Fibroblast of skin of back (primary cell): ENCODE results near the gene EPG5. TPM values are rescaled to one million over a fixed set of nuclear protein-coding genes. Genes with fewer than 3 reads are reported as not detected.

Experiments used
- DNase-seq: peaks from one replicate; pipeline ENCODE4 v3.0.0-alpha.2; 2013
- polyA plus RNA-seq, 2 experiments: library from polyadenylated mRNA; unstranded; fragments of 120-200 nt; gene quantifications; one replicate each; pipeline ENCODE4 v1.2.1, GENCODE V29; 2013; ENCODE audit not compliant: insufficient read length in 2 of 2

Gene EPG5, protein sequence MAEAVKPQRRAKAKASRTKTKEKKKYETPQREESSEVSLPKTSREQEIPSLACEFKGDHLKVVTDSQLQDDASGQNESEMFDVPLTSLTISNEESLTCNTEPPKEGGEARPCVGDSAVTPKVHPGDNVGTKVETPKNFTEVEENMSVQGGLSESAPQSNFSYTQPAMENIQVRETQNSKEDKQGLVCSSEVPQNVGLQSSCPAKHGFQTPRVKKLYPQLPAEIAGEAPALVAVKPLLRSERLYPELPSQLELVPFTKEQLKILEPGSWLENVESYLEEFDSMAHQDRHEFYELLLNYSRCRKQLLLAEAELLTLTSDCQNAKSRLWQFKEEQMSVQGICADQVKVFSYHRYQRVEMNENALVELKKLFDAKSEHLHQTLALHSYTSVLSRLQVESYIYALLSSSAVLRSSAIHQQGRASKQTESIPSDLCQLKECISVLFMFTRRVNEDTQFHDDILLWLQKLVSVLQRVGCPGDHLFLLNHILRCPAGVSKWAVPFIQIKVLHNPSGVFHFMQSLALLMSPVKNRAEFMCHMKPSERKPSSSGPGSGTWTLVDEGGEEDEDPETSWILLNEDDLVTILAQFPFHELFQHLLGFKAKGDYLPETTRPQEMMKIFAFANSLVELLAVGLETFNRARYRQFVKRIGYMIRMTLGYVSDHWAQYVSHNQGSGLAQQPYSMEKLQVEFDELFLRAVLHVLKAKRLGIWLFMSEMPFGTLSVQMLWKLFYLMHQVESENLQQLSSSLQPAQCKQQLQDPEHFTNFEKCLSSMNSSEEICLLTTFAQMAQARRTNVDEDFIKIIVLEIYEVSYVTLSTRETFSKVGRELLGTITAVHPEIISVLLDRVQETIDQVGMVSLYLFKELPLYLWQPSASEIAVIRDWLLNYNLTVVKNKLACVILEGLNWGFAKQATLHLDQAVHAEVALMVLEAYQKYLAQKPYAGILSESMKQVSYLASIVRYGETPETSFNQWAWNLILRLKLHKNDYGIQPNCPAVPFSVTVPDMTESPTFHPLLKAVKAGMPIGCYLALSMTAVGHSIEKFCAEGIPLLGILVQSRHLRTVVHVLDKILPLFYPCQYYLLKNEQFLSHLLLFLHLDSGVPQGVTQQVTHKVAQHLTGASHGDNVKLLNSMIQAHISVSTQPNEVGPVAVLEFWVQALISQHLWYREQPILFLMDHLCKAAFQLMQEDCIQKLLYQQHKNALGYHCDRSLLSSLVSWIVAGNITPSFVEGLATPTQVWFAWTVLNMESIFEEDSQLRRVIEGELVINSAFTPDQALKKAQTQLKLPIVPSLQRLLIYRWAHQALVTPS (N-terminal part only)
- polyA plus RNA-seq (2013, experiment 1 of 2; ENCODE audit: insufficient read length) = 17.6 TPM
- polyA plus RNA-seq (2013, experiment 2 of 2; ENCODE audit: insufficient read length) = 14.5 TPM

DNA sequence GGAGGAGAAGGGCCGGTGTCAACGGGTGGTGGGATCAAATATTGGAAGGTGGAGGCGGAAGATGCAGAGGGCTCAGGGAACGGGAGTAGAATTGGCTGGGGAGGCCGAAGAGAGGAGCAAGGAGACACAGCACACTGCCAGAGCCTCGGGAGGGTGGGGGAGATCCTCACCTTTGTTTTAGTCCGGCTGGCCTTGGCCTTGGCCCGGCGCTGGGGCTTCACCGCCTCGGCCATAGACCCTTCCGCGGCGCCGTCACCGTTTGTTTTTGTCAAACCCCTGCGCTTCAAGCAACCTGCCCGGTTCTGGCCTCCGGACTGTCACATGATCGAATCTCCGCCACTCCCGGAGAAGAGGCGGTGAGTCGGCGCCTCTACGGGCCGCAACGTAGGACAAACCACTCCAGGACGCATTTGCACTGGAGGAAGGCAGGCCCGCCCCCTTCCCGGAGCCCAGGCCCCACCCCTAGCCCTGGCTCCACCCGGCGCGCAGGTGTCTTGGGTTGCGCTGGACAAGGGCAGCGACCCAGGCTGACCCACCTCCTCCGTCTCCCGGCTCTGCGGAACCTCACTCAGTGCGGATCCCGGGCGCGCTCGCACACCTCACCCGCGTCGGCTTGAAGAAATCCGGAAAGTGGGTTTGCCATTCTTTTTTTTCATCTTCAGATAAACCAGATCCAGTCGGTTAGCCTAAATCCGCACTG lies at the start of gene EPG5:
Gene EPG5, minus strand, starts transcription at position 323 of the 700 bp plus-strand sequence. Its CDS starts 90 bp downstream, at position 233.
- DNase-seq = peak; percentile 95

- DNase-seq = no peak
Observed at GRCh38 chr18:46013484-46014189, 46.5 kb upstream of the EPG5 start.

- no peak for DNase-seq
Observed at GRCh38 chr18:46010676-46011075, 43.5 kb upstream of the EPG5 start.

GRCh38 chr18:46010050-46010449 lies 42.9 kb upstream of the EPG5 start:
- no peak for DNase-seq

- DNase-seq = no peak
Observed at GRCh38 chr18:46009125-46009840, 42.2 kb upstream of the EPG5 start.

- no peak for DNase-seq
Observed at GRCh38 chr18:46008531-46008930, 41.4 kb upstream of the EPG5 start.

- DNase-seq = no peak
Observed at GRCh38 chr18:46007165-46007564, 40.0 kb upstream of the EPG5 start.

- DNase-seq = no peak
Observed at GRCh38 chr18:46002934-46003333, 35.8 kb upstream of the EPG5 start.

- DNase-seq = no peak
Observed at GRCh38 chr18:46001892-46002291, 34.8 kb upstream of the EPG5 start.

GRCh38 chr18:46001074-46001473 lies 33.9 kb upstream of the EPG5 start:
- DNase-seq = no peak

DNA sequence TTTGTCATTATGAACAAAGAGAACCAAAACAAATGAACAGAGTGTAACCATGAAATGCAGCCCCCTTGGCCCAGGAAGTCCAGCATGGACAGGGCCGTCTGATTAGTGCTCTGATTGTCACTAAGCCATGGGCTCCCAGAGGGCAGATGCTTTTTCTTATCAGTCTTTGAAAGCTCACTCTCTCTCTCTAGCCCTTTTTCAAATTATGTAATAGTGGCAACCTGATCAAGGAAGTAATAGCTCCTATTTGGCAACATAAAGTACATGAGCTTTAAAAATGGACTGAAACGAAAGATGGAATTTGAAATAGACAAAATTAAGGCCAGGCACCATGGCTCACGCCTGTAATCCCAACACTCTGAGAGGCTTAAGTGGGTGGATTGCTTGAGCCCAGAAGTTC lies 32.4 kb upstream of the EPG5 start:
- no peak for DNase-seq

DNA sequence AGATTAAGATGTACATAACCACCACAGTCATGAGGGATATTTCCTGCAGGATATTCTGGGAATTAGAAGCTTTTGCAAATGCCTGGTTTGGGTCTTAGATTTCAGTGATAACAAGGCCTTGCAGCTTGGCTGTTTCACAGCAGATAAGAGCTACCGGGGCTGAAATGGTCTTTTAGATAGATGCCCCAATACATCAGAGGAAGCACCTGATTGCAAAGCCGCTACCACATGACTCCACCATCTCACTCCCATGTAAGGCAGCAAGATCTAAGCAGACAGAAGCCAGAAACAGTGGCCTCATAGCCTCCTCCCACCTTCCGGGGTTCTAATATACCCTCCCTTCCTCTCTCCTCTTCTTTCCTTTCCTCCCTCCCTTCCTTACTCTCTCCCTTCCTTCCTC lies 31.1 kb upstream of the EPG5 start:
- no peak for DNase-seq

- no peak for DNase-seq
Observed at GRCh38 chr18:45997700-45998151, 30.6 kb upstream of the EPG5 start.

- DNase-seq = no peak
Observed at GRCh38 chr18:45995461-45995860, 28.3 kb upstream of the EPG5 start.

- peak; percentile 97 for DNase-seq
Observed at GRCh38 chr18:45993438-45993837, 26.3 kb upstream of the EPG5 start.

- peak; percentile 45 for DNase-seq
Observed at GRCh38 chr18:45992527-45992926, 25.4 kb upstream of the EPG5 start.

DNA sequence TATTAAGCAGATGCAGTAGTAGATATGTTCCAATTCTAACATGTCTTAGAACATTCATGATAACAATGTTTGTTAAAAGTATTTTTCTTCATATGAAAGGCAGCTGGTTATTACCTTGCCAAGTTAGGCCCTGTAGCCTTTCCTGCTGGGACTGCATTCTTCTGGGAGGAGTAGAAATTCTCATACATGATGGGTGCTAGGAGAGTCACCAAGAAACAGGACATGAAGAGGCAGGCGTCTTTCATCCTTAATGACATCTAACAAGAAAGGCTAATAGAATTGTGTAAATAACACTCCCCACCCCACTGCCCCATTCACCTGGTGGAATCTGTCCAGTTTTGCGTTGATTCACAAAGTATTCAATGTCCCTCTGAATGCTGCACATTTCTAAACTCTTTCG lies 24.7 kb upstream of the EPG5 start:
- no peak for DNase-seq

GRCh38 chr18:45984546-45985235 lies 17.6 kb upstream of the EPG5 start:
- DNase-seq = no peak

- no peak for DNase-seq
Observed at GRCh38 chr18:45981821-45982220, 14.7 kb upstream of the EPG5 start.

GRCh38 chr18:45980229-45980628 lies 13.1 kb upstream of the EPG5 start:
- DNase-seq = no peak
